Thymus (tissue), 11 donors: ENCODE data around the gene B4GALT3. TPM values are rescaled to one million over a fixed set of nuclear protein-coding genes. Genes with fewer than 3 reads are reported as not detected.

Experiments used
- DNase-seq, 9 donors: peaks; one replicate each; pipeline ENCODE4 v3.0.0-alpha.2; 2013; ENCODE audit warnings: low spot score in 9 of 9, low read depth in 6 of 9, missing footprints in 1 of 9
- H3K27ac ChIP-seq, 2 donors: one replicate each; pipeline ENCODE4 v1.5.1; 2013; ENCODE audit warnings: control low read depth in 1 of 2, low read depth in 1 of 2, low read length in 1 of 2, mild to moderate bottlenecking in 1 of 2, moderate library complexity in 1 of 2
- H3K27me3 ChIP-seq, 2 donors: one replicate each; pipeline ENCODE4 v1.5.1; 2013; ENCODE audit warnings: low read length in 1 of 2; ENCODE audit not compliant: control insufficient read depth in 2 of 2, insufficient read depth in 1 of 2
- H3K36me3 ChIP-seq, 2 donors: one replicate each; pipeline ENCODE4 v1.5.1; 2013; ENCODE audit warnings: low read length in 1 of 2, mild to moderate bottlenecking in 1 of 2, moderate library complexity in 1 of 2; ENCODE audit not compliant: control insufficient read depth in 2 of 2, insufficient read depth in 2 of 2
- H3K4me1 ChIP-seq, 2 donors: one replicate each; pipeline ENCODE4 v1.5.1; 2013; ENCODE audit warnings: low read length in 2 of 2; ENCODE audit not compliant: control insufficient read depth in 2 of 2, insufficient read depth in 2 of 2
- H3K4me3 ChIP-seq, 2 donors: one replicate each; pipeline ENCODE4 v1.5.1; 2013; ENCODE audit warnings: low read length in 2 of 2, control low read depth in 1 of 2, mild to moderate bottlenecking in 1 of 2
- H3K9me3 ChIP-seq, 2 donors: one replicate each; pipeline ENCODE4 v1.5.1; 2013; ENCODE audit warnings: low read length in 1 of 2, mild to moderate bottlenecking in 1 of 2; ENCODE audit not compliant: control insufficient read depth in 2 of 2, insufficient read depth in 1 of 2
- WGBS: extraction: QIAGEN DNeasy Blood & Tissue Kit; methylation state at CpG from one replicate; pipeline ENCODE4 v1.1.7; 2013; 5-methylcytosine and 5-hydroxymethylcytosine counted together
- polyA plus RNA-seq: library from polyadenylated mRNA; stranded (reverse); fragments of 200-250 nt; gene quantifications from one replicate; pipeline ENCODE4 v1.2.3, GENCODE V29; 2013
- total RNA-seq: library from RNA; stranded (reverse); fragments of 120-200 nt; gene quantifications from one replicate; pipeline ENCODE4 v1.2.4, GENCODE V29; 2013
- donor health status: healthy.

Gene B4GALT3
- total and polyA plus RNA-seq, 2 donors, result 14.3 to 32.0 TPM

DNA sequence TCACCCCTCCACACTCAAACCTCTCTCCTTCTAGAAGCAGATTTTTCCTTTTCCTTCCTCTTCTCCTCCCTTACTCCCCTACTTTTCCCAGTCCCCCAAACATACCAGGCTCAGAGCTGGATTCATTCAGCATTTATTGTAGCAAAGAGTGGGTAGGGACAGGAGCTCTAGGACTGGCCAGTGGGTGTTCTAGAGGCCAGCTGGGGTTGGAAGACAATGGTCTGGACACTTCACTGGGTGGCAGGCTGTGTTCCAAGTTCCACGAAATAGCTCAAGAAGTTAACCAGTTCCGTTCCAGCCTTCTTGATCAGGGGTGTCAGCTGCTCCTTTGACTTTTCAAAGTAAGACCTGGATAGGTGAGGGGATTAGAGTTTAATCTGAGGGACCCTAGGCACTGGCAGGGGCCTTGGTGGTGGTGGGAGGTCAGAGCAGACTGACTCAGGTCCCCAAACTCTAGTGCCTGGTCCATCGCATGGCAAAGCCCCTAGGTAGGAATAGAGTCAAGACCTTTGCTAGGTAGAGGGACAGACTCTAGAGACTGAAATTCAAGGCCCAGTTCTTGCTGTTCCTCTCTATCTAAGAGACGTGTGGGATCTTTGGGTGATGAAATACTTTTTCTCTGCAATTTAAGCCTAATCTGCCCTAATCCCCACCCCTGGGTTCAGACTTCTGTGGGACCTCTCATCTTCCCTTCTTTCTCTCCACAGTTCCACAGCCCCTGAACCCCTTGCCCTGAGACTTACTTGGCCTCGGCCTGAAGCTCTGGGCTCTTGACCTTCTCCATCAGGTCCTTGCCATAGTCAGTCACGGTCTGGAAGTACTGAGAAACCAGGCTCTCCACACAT is 45.1 kb upstream of the B4GALT3 start:
- Histone ChIP-seq H3K4me3 (no peak overlapping the region), H3K9me3 (no peaks in the 10 kb centered on the region), H3K4me1 (peaks cover 8 to 41% of the 10 kb centered on the region in 2 donors), H3K27ac (no peak overlapping the region), H3K27me3 (no peaks in the 10 kb centered on the region), H3K36me3 (no peaks in the 10 kb centered on the region)
- no peak for DNase-seq
- WGBS, result 97% methylated on average over 6 of the region's 6 CpGs

DNA sequence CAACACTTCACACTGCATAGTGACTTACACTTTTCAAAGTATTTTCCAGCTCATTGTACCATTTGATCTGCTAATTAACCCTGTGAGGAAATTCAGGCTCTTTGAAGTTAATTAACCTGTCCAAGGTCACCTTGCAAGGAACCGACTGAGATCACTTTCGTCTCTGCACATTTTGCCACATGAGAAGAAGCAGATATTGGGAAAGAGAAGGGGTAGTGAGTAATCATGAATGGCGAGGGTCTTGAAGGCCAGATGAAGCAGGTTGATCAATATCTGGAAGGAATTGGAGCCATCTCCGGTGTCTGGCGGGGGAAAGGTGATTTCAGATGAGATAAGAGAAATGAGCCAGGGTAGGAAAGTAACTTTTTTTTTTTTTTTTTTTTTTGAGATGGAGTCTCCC is 42.7 kb upstream of the B4GALT3 start:
- H3K9me3 ChIP-seq, result no peaks in the 10 kb centered on the region
- peaks cover 0 to 25% of the 10 kb centered on the region in 2 donors for H3K4me1 ChIP-seq
- no peaks in the 10 kb centered on the region for H3K27me3 ChIP-seq
- peaks cover 0 to 4% of the 10 kb centered on the region in 2 donors for H3K36me3 ChIP-seq
- DNase-seq, result no peak
- no peak overlapping the region for H3K27ac ChIP-seq
- H3K4me3 ChIP-seq, result no peak overlapping the region
- 95% methylated on average over 5 of the region's 5 CpGs for WGBS

DNA sequence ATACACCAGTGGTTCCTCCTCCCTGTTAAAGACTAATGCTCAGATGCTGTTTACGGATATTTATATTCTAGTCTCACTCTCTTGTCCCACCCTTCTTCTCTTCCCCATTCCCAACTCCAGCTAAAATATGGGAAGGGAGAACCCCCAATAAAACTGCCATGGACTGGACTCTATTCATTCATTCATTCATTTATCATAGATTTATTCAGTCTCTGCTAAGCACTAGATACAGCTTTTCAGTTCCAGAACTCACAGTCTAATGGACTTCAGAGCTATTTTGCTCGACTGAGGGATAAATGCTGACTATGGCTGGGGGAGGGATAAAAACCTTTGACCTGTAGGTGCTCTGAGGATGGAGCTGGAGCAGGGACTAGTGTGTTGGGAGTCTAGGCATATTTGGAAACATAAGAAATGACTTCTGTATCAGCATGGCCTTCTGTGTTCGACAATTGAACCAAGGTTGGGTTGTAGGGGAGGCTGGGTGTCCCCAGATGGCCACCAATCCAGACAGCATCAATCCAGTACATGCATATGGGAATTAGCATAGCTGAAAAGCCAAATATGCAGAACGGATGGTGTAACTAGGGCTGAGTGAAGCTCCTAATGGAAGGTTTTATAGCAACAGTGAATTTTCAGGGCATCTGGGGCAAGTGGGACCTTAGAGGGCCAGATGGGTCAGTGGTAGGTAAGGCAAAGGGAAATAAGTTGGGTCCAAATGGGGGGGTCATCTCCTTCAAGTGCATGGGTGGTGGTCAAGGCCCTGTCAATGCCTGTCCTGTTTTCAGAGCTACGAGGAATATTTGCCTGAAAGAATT is 42.0 kb upstream of the B4GALT3 start:
- H3K27me3 ChIP-seq, result no peaks in the 10 kb centered on the region
- H3K4me1 ChIP-seq, result peaks cover 0 to 26% of the 10 kb centered on the region in 2 donors
- peak overlapping the region in 1 of 2 donors; percentile 37 for H3K27ac ChIP-seq
- WGBS, result 94% methylated on average over 5 of the region's 5 CpGs
- peaks cover 2 to 8% of the 10 kb centered on the region in 2 donors for H3K36me3 ChIP-seq
- DNase-seq, result no peak
- no peak overlapping the region for H3K4me3 ChIP-seq
- no peaks in the 10 kb centered on the region for H3K9me3 ChIP-seq

DNA sequence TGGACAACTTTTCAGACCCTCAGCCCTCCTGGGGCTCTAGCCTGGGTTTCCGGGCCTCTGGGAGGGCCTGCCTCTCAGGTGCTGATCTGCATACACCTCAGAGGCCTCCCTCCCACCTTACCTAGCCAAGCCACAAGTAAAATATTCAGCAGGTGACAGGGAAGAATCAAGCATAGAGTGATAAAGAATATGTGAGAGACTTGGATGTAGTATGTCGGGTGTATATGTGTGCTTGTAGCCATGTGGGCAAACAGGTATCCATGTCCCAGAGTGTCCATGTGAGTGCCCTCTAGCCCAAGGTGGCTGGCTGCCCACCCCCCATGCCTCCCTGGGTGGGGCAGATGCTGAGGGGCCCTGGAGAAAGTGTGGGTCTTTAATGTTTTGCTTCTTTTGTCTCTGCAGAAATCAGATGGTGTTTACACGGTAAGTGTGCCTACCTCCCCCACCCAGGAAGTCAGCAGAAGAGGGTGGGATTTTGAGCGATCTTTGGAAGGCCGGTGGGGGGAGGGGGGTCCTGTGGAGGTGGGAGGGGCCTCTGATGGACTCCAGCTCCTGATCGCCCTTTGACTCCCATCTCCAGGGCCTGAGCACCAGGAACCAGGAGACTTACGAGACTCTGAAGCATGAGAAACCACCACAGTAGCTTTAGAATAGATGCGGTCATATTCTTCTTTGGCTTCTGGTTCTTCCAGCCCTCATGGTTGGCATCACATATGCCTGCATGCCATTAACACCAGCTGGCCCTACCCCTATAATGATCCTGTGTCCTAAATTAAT is 41.2 kb upstream of the B4GALT3 start:
- peak overlapping the region; percentile 37 to 79 for H3K27ac ChIP-seq
- peak in 1 of 9 donors; percentile 50 for DNase-seq
- no peaks in the 10 kb centered on the region for H3K9me3 ChIP-seq
- no peak overlapping the region for H3K4me3 ChIP-seq
- WGBS, result 78% methylated on average over 8 of the region's 8 CpGs
- peaks cover 10 to 16% of the 10 kb centered on the region in 2 donors for H3K36me3 ChIP-seq
- H3K4me1 ChIP-seq, result peaks cover 0 to 26% of the 10 kb centered on the region in 2 donors
- H3K27me3 ChIP-seq, result no peaks in the 10 kb centered on the region

DNA sequence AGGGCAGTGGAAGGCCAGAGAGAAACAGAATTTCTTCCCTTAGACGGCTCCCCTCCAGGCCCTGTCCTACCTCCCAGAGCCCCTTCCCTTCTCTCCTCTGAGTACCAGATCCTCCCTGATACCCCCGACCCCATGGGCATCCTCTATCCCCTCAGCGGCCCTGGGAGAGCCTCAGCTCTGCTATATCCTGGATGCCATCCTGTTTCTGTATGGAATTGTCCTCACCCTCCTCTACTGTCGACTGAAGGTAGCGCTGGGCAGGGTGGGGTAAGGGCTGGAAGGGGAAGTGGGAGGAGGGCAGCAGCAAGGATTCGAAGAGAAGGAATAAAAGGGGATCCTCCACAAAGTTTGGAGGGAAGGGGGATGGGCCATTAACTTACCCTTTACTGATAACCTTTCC is 40.5 kb upstream of the B4GALT3 start:
- 78% methylated on average over 6 of the region's 6 CpGs for WGBS
- Histone ChIP-seq H3K4me3 (no peak overlapping the region), H3K27ac (peak overlapping the region; percentile 6 to 79), H3K36me3 (peaks cover 17 to 22% of the 10 kb centered on the region in 2 donors), H3K4me1 (peaks cover 0 to 26% of the 10 kb centered on the region in 2 donors), H3K27me3 (no peaks in the 10 kb centered on the region), H3K9me3 (no peaks in the 10 kb centered on the region)
- DNase-seq, result no peak

DNA sequence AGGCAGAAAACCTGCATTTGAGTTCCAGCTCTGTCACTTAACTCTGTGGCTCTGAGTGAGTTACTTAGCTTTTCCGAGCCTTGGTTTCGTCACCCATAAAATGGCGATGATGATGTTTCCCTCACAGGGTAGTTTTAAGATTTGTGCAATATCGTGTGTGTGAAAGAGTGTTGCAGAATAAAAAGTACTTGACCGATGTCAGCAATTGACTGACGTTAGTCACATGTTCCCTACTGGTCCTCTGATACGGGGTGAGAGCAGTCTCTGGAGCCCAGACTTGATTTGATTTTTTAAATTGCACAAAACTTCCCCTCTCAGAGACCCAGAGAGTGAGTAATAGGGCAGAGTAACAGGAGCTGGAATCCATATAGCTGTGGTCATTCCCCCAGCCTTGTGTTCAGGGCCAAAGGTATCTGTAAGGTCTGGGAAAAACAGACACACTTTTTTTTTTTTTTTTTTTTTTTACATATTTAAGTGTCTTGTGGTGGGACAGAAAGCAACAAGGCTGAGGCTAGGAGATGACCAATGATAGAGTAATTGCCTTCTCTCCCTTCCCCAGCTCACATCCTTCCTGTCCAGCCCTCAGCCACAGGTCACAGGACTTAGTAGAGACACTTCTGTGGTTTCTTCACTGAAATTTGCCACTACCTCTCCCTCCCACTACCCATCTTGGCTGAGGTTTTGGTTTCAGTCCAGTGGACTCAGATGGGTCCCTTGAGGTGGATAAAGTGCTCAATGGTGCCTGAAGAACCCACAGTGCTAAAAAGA is 39.8 kb upstream of the B4GALT3 start:
- no peak overlapping the region for H3K4me3 ChIP-seq
- H3K36me3 ChIP-seq, result peaks cover 24 to 28% of the 10 kb centered on the region in 2 donors
- no peak for DNase-seq

GRCh38 chr1:161215076-161215475 is 37.8 kb upstream of the B4GALT3 start, which contains the start of gene FCER1G:
TSS of gene FCER1G (plus strand) at chr1:161215295. CDS start at chr1:161215322, 27 bp downstream.
- no peaks in the 10 kb centered on the region for H3K9me3 ChIP-seq
- no peak within 1 kb of the TSS for H3K4me3 ChIP-seq
- DNase-seq, result no peak
- WGBS, result 25% methylated on average over 10 of the region's 10 CpGs
- H3K27me3 ChIP-seq, result no peaks in the 10 kb centered on the region
- peaks cover 0 to 26% of the 10 kb centered on the region in 2 donors for H3K4me1 ChIP-seq
- peak within 1 kb of the TSS; percentile 22 to 34 for H3K27ac ChIP-seq
- peaks cover 42 to 48% of the 10 kb centered on the region in 2 donors for H3K36me3 ChIP-seq

More for the DNA sequence above, 39.8 kb upstream of the B4GALT3 start:
- Histone ChIP-seq H3K27ac (peak overlapping the region in 1 of 2 donors; percentile 6), H3K4me1 (peaks cover 0 to 26% of the 10 kb centered on the region in 2 donors), H3K27me3 (no peaks in the 10 kb centered on the region), H3K9me3 (no peaks in the 10 kb centered on the region)
- WGBS, result 85% methylated on average over 7 of the region's 7 CpGs

GRCh38 chr1:161214369-161214768 is 37.1 kb upstream of the B4GALT3 start:
- Histone ChIP-seq H3K27ac (no peak overlapping the region), H3K27me3 (no peaks in the 10 kb centered on the region), H3K4me3 (no peak overlapping the region), H3K4me1 (peaks cover 0 to 31% of the 10 kb centered on the region in 2 donors), H3K9me3 (no peaks in the 10 kb centered on the region), H3K36me3 (peaks cover 49 to 55% of the 10 kb centered on the region in 2 donors)
- WGBS, result 97% methylated on average over 9 of the region's 9 CpGs
- no peak for DNase-seq
